ENCODE results near the gene RMDN3. TPM values are rescaled to one million over a fixed set of nuclear protein-coding genes. Genes with fewer than 3 reads are reported as not detected.

Gene RMDN3
- total RNA-seq, 1 donor from 2014 or later = 15.7 TPM

GRCh38 chr15:40749151-40749630 lies 5.9 kb downstream of the RMDN3 start:
- no peak for DNase-seq (ENCODE audit: low read depth in 2 of 2)

GRCh38 chr15:40747685-40748631 lies 7.1 kb downstream of the RMDN3 start:
- DNase-seq (ENCODE audit: low read depth in 2 of 2) = no peak

- no peak for DNase-seq (ENCODE audit: low read depth in 2 of 2)
Measured at GRCh38 chr15:40746916-40747418, 8.1 kb downstream of the RMDN3 start.

GRCh38 chr15:40744815-40745152 lies 10.3 kb downstream of the RMDN3 start:
- no peak for DNase-seq (ENCODE audit: low read depth in 2 of 2)

- no peak for DNase-seq (ENCODE audit: low read depth in 2 of 2)
Measured at GRCh38 chr15:40743921-40744814, 10.9 kb downstream of the RMDN3 start.

GRCh38 chr15:40743485-40743901 lies 11.6 kb downstream of the RMDN3 start:
- DNase-seq (ENCODE audit: low read depth in 2 of 2) = no peak

GRCh38 chr15:40739854-40740253 lies 15.2 kb downstream of the RMDN3 start:
- no peak for DNase-seq (ENCODE audit: low read depth in 2 of 2)

- DNase-seq (ENCODE audit: low read depth in 2 of 2) = no peak
Measured at GRCh38 chr15:40739047-40739446, 16.0 kb downstream of the RMDN3 start.

GRCh38 chr15:40737048-40737447 lies 18.0 kb downstream of the RMDN3 start:
- peak in 1 of 2 donors; percentile 53 for DNase-seq (ENCODE audit: low read depth in 2 of 2)

- DNase-seq (ENCODE audit: low read depth in 2 of 2) = no peak
Measured at GRCh38 chr15:40736575-40736974, 18.5 kb downstream of the RMDN3 start.

GRCh38 chr15:40731034-40731433 lies 24.0 kb downstream of the RMDN3 start:
- peak; percentile 34 to 86 for DNase-seq (ENCODE audit: low read depth in 2 of 2)

GRCh38 chr15:40723919-40724318 lies 31.1 kb downstream of the RMDN3 start:
- DNase-seq (ENCODE audit: low read depth in 2 of 2) = no peak

- DNase-seq (ENCODE audit: low read depth in 2 of 2) = no peak
Measured at GRCh38 chr15:40722934-40723333, 32.1 kb downstream of the RMDN3 start.

GRCh38 chr15:40722354-40722753 lies 32.7 kb downstream of the RMDN3 start:
- no peak for DNase-seq (ENCODE audit: low read depth in 2 of 2)

- peak; percentile 89 to 90 for DNase-seq (ENCODE audit: low read depth in 2 of 2)
Measured at GRCh38 chr15:40721701-40722100, 33.4 kb downstream of the RMDN3 start.

GRCh38 chr15:40716165-40716564 lies 38.9 kb downstream of the RMDN3 start:
- no peak for DNase-seq (ENCODE audit: low read depth in 2 of 2)

GRCh38 chr15:40714144-40714543 lies 40.9 kb downstream of the RMDN3 start:
- no peak for DNase-seq (ENCODE audit: low read depth in 2 of 2)

- no peak for DNase-seq (ENCODE audit: low read depth in 2 of 2)
Measured at GRCh38 chr15:40706121-40706520, 48.9 kb downstream of the RMDN3 start.

GRCh38 chr15:40702077-40702476 lies 53.0 kb downstream of the RMDN3 start:
- peak; percentile 45 to 52 for DNase-seq (ENCODE audit: low read depth in 2 of 2)

- no peak for DNase-seq (ENCODE audit: low read depth in 2 of 2)
Measured at GRCh38 chr15:40697916-40698315, 57.1 kb downstream of the RMDN3 start.

GRCh38 chr15:40696228-40696627 lies 58.8 kb downstream of the RMDN3 start:
- DNase-seq (ENCODE audit: low read depth in 2 of 2) = no peak

GRCh38 chr15:40695469-40695890 lies 59.6 kb downstream of the RMDN3 start:
- DNase-seq (ENCODE audit: low read depth in 2 of 2) = peak; percentile 52 to 64

Measured in dermis microvascular lymphatic vessel endothelial cell (primary cell).